ENCODE data around the gene MYMK. TPM values are rescaled to one million over a fixed set of nuclear protein-coding genes. Genes with fewer than 3 reads are reported as not detected.

MYMK gene
- total and polyA plus RNA-seq, 2 of the 4 experiments (the other 2 are of a cell fraction): not detected

GRCh38 chr9:133561976-133562554 is 37.3 kb upstream of the MYMK start:
- Histone ChIP-seq H3K9me3 (ENCODE audit: control insufficient read depth, insufficient read depth, low read length) (no peaks in the 10 kb centered on the region), H4K5ac (ENCODE audit: low read depth, low read length) (no peak overlapping the region), H3K79me1 (ENCODE audit: low read depth in 1 of 2, low read length in 2 of 2) (no peaks in the 10 kb centered on the region), H3K27me3 (ENCODE audit: control insufficient read depth, insufficient read depth, low read length) (peaks cover 17% of the 10 kb centered on the region; the same call in 1 of the 2 replicates), H2AK5ac (ENCODE audit: low read depth, low read length) (no peak overlapping the region), H3K9me1 (ENCODE audit: insufficient read depth, low read length) (peaks cover 3% of the 10 kb centered on the region; the same call in 1 of the 2 replicates), H3K27ac (ENCODE audit: insufficient read depth, low read length) (no peak overlapping the region), H3K56ac (ENCODE audit: extremely low read depth, insufficient read depth, low read length) (no peak overlapping the region), H4K91ac (ENCODE audit: insufficient read depth, low read depth, low read length) (no peak overlapping the region), H3K36me3 (ENCODE audit: control insufficient read depth, insufficient read depth, low read length) (no peaks in the 10 kb centered on the region), H4K20me1 (ENCODE audit: insufficient read depth, low read length) (no peaks in the 10 kb centered on the region), H3K14ac (replicated peaks; ENCODE audit: low read depth, low read length) (no peak overlapping the region), H2BK120ac (ENCODE audit: low read depth, low read length) (no peak overlapping the region), H3K4me3 (ENCODE audit: insufficient read depth, low read depth, low read length) (no peak overlapping the region), H3K18ac (ENCODE audit: low read depth, low read length) (no peak overlapping the region), H2BK5ac (ENCODE audit: low read depth, low read length, poor library complexity, severe bottlenecking) (no peak overlapping the region), H4K8ac (ENCODE audit: low read depth in 2 of 2, low read length in 2 of 2) (no peak overlapping the region), H3K23ac (ENCODE audit: low read depth, low read length) (no peak overlapping the region), H2AK9ac (replicated peaks; ENCODE audit: low read depth, low read length, poor library complexity) (no peak overlapping the region), H2AFZ (replicated peaks; ENCODE audit: low read length, poor library complexity) (no peak overlapping the region), H3K4ac (ENCODE audit: low read depth, low read length) (no peak overlapping the region), H3K4me2 (ENCODE audit: low read depth, low read length) (no peak overlapping the region), H3K9ac (ENCODE audit: low read depth, low read length) (no peak overlapping the region), H2BK20ac (ENCODE audit: low read depth, low read length) (no peak overlapping the region), H2BK15ac (ENCODE audit: low read depth, low read length) (no peak overlapping the region), H3K4me1 (ENCODE audit: control insufficient read depth, insufficient read depth, low read length) (peaks cover 18% of the 10 kb centered on the region)
- no peak for TF ChIP-seq POLR2A (IDR thresholded peaks at IDR 0.05; ENCODE audit: low read depth, low read length)
- TF ChIP-seq FOS (IDR thresholded peaks at IDR 0.05; ENCODE audit: low read depth, low read length): no peak
- TF ChIP-seq RFX5 (IDR thresholded peaks at IDR 0.05; ENCODE audit: low read depth, low read length): no peak
- no peak for TF ChIP-seq NFE2L2 (IDR thresholded peaks at IDR 0.05; ENCODE audit: low read depth, low read length)
- TF ChIP-seq SMC3 (IDR thresholded peaks at IDR 0.05; ENCODE audit: low read depth, low read length): no peak
- no peak for TF ChIP-seq USF2 (IDR thresholded peaks at IDR 0.05; ENCODE audit: low read depth, low read length)
- TF ChIP-seq RCOR1 (IDR thresholded peaks at IDR 0.05; ENCODE audit: insufficient replicate concordance, low read length): no peak
- TF ChIP-seq RAD21 (IDR thresholded peaks at IDR 0.05; ENCODE audit: low read length): no peak
- TF ChIP-seq CHD1 (IDR thresholded peaks at IDR 0.05; ENCODE audit: low read depth, low read length): no peak
- TF ChIP-seq CTCF (conservative IDR thresholded peaks at IDR 0.05; ENCODE audit: low read depth, low read length): no peak
- TF ChIP-seq CEBPB (IDR thresholded peaks at IDR 0.05; ENCODE audit: low read depth, low read length): no peak
- no peak for TF ChIP-seq MAZ (IDR thresholded peaks at IDR 0.05; ENCODE audit: borderline replicate concordance, low read depth, low read length)
- TF ChIP-seq BHLHE40 (IDR thresholded peaks at IDR 0.05; ENCODE audit: low read depth, low read length): no peak
- TF ChIP-seq MXI1 (IDR thresholded peaks at IDR 0.05; ENCODE audit: borderline replicate concordance, low read depth, low read length): no peak
- no peak for TF ChIP-seq ELK1 (IDR thresholded peaks at IDR 0.05; ENCODE audit: borderline replicate concordance, low read depth, low read length)
- in situ Hi-C loops (cut with MboI; ENCODE audit: low sequenced_read_pairs) (no loop called here), dilution Hi-C loops (cut with HindIII; ENCODE audit: low sequenced_read_pairs, unreplicated experiment) (no loop called here), intact Hi-C loops (cut with micrococcal nuclease) (no loop called here)
- ChIA-PET POLR2A (ENCODE audit: unreplicated experiment) (no interaction called here), CTCF (no interaction called here)
- ATAC-seq (ENCODE audit: low read depth) (no peak), DNase-seq (no peak)
- 92% methylated on average over 16 of the region's 32 CpGs; no CpG with 5 or more reads in 1 of the 2 experiments for WGBS, 2 experiments (ENCODE audit: extremely low coverage in 2 of 2, insufficient read length in 1 of 2)
- no TSS peak for BruUV-seq (replicated peaks)
